IPS-11a (cell line): ENCODE results near the gene EXOC6B.

Experiments used
- H3K4me3 ChIP-seq: one replicate; pipeline ENCODE4 v1.5.1; 2013; ENCODE audit warnings: low read depth, low read length, control low read depth

Gene EXOC6B

DNA sequence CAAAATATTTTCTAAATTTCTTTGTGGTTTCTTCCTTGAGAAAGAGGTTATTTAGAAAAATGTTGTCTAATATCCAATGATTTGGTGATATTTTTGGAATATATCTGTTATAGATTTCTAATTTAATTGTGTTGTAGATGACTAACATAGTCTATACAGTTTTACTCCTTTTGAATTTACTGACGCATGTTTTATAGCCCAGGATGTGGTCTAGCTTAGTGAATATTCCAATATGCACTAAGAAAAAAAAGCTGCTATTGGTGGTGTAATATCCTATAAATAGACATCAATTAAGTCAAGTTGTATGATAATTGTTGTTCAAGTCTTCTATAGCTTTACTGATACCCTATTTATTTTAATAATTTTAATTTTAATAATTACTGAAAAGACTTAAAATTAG is 437.6 kb downstream of the EXOC6B start:
- no peak overlapping the region for H3K4me3 ChIP-seq

GRCh38 chr2:72386288-72386687 is 439.5 kb downstream of the EXOC6B start:
- no peak overlapping the region for H3K4me3 ChIP-seq

DNA sequence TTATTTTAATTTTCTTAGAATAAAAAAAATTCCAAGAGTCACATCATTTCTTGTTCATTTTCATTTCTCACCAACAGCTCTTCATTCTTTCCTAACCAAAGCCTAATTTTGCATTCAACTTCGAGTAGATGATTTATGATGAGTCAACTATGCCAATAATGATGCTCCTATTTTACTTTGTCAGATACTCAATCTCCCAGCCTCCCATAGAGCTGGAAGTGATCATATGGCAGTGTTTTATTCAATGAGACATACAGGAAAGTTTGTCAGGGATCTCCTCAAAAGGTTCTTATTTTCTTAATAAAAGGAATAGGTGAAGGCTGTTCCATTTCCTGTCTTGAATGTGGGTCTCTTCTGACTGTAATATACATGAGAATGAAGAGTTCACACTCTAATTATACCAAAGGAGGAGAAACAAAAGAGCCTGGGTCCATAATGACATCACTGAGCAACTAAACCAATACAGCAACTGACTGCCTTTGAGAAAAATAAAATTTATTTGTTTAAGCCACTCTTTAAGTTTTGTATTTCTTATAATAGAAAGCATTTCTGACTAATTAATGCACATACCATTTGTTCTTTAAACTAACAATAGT is 447.0 kb downstream of the EXOC6B start:
- H3K4me3 ChIP-seq, result no peak overlapping the region

GRCh38 chr2:72367530-72368225 is 458.2 kb downstream of the EXOC6B start:
- H3K4me3 ChIP-seq, result no peak overlapping the region

DNA sequence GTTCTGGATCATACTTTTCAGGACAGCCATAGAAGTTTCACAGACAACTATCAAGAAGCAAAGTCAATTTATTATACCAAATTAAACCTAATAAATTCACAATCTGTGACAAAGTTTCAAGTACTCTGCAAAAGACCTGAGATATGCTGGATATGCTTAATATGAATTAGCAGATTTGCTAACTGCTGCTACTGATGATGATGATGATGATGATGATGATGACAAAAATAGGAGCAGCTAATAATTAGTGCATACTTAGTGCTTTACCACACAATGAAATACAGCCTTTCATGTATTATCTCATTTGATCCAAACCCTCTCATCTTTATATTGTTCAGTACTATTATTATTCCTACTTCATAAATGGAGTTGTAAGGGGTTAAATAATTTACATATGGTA is 462.4 kb downstream of the EXOC6B start:
- no peak overlapping the region for H3K4me3 ChIP-seq

DNA sequence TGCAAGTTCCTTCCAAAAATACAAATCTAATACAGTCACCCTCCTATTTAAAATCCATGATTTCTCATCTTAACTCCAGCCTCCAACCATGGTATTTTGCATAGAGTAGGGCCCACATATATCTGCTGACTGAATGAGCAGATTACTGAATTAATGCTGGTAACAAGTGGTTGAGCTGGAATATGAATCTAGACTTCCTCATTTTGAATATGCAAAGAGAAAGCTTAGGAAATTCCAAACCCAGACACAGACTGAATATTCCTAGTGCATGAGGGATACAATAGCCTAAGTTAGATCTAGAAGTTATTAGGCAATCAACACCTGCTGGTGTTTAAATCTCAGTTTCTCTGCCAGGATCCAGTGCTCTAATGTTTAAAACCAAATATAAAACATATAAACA is 463.1 kb downstream of the EXOC6B start:
- no peak overlapping the region for H3K4me3 ChIP-seq

- no peak overlapping the region for H3K4me3 ChIP-seq
Observed at GRCh38 chr2:72361521-72361920, 464.3 kb downstream of the EXOC6B start.

DNA sequence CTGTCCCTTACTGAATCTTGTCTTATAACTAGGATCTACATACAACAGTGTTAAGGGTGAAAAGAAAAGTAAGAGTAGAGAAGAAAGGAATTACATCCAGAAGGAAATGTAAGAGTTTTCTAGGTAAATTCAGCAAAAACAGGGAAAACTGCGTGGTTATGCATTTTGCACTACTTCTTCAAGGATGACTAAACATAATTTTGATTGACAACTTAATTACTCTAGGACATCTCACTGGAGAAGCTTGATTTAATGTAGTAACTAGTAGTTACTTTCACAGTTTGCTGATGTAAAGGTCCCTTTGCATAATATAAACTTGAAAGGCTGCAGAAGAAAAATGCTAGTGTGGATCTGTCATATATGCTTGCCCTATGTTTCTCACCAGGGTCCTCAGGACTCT is 464.8 kb downstream of the EXOC6B start:
- H3K4me3 ChIP-seq, result no peak overlapping the region

GRCh38 chr2:72350852-72351251 is 475.0 kb downstream of the EXOC6B start:
- no peak overlapping the region for H3K4me3 ChIP-seq

DNA sequence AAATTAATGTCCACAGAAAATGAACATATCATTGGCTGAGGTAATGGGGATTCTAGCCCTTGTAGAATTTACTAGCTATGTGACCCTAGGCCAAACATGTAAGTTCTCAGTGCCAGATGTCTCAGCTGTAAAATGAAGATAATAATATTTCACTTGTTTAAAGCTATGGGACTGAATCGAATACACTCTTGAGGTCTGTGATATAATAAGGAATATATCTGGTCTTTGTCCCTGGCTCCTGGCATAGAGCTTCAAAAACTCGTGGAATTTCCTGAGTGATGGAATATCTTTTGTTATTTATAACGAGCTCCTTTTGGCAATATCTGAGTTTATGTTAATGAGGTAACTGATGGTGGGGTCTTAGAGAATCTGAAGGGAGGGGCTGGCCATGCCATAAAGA is 476.8 kb downstream of the EXOC6B start:
- no peak overlapping the region for H3K4me3 ChIP-seq

GRCh38 chr2:72347081-72347480 is 478.8 kb downstream of the EXOC6B start:
- H3K4me3 ChIP-seq, result no peak overlapping the region

GRCh38 chr2:72341639-72342038 is 484.2 kb downstream of the EXOC6B start:
- H3K4me3 ChIP-seq, result no peak overlapping the region

DNA sequence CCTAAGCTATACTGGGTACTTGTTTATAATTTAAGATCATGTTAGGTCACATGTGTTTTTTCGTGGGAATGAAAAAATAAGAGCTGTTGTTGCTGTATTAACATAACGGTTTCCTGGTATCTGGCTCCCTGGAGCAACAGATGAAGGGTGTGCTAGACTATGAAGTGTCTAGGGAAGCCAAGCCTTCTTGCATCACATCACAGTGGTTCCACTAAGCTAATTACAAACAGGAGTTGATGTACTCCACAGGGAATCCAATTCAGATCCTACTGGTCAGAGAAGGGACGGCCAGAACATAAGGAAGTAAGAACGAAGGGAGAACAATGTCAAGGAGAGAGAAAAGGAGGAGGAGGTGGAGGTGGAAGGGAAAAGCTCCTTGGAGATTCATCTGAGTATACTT is 485.2 kb downstream of the EXOC6B start:
- H3K4me3 ChIP-seq, result no peak overlapping the region

- no peak overlapping the region for H3K4me3 ChIP-seq
Observed at GRCh38 chr2:72338076-72338475, 487.8 kb downstream of the EXOC6B start.

GRCh38 chr2:72332720-72333119 is 493.1 kb downstream of the EXOC6B start:
- no peak overlapping the region for H3K4me3 ChIP-seq

DNA sequence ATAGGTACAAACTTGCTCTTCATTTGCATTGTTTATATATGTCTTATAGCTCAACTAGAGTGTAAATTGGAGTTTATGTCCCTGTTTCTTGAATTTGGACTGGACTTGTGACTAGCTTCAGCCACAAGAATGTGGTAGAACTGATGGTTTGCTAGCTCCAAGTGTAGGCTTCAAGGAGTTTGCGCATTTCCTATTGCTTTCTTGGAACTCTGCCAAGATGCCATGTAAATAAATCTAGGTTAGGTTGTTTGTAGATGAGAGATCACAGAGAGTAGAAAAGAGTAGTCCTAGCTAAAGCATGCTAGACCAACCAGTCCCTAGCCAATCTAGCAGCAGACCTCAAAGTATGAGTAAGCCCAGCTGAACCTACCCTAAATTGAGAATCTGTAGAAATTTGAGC is 495.2 kb downstream of the EXOC6B start:
- H3K4me3 ChIP-seq, result no peak overlapping the region

- no peak overlapping the region for H3K4me3 ChIP-seq
Observed at GRCh38 chr2:72326759-72327158, 499.1 kb downstream of the EXOC6B start.

- H3K4me3 ChIP-seq, result no peak overlapping the region
Observed at GRCh38 chr2:72325592-72326422, 500.0 kb downstream of the EXOC6B start.

- H3K4me3 ChIP-seq, result no peak overlapping the region
Observed at GRCh38 chr2:72316774-72317173, 509.1 kb downstream of the EXOC6B start.

DNA sequence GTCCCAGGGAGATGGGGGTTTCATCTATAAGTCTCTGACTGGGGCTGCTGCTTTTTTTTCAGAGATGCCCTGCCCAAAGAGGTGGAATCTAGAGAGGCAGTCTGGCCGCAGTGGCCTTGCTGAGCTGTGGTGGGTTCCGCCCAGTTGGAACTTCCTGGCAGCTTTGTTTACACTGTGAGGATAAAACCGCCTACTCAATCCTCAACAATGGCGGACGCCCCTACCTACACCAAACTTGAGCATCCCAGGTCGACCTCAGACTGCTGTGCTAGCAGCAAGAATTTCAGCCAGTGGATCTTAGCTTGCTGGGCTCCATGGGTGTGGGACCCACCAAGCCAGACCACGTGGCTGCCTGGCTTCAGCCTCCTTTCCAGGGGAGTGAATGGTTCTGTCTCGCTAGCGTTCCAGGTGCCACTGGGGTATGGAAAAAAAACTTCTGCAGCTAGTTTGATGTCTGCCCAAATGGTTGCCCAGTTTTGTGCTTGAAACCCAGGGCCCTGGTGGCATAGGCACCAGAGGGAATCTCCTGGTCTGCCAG is 525.6 kb downstream of the EXOC6B start:
- no peak overlapping the region for H3K4me3 ChIP-seq

DNA sequence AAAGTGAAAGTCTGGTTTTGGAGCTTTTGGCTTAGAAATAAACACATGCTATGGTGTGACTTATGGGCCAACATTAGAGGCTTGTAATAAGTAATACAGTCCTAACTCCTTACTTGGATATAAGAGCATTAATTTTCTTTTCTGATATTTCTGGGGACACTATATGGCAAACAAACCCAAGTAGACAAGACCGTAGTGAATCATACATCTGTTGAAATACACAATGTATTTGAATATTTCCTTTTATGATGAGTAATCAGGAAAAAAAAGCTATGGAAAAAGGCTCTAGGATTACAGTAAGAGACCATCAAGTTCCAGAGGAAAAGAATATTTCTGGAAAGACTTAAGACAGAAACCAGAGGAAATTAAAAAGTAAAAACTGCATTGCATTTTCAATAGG is 532.2 kb downstream of the EXOC6B start:
- H3K4me3 ChIP-seq, result no peak overlapping the region

DNA sequence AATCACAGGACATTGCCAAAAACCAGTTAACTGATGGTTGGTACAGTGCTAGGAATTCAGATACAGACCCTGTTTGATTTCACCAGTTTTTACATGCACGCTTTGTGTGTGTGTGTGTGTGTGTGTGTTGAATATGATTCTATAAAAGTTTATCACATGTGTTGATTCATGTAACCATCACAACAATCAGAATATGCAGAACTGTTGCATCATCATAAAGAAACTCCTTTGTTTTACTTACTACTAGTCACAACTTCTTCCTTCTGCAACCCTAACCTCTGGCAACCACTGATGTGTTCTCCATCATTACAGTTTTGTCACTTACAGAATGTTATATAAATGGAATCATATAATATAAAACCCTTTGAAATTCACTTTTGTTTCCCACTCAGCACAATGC is 533.4 kb downstream of the EXOC6B start:
- H3K4me3 ChIP-seq, result no peak overlapping the region
